ENCODE measurements around the gene EGFLAM. TPM values are rescaled to one million over a fixed set of nuclear protein-coding genes. Genes with fewer than 3 reads are reported as not detected.

The EGFLAM gene
- total RNA-seq, 1 experiment from 2014 or later = 0.33 TPM

- no peak overlapping the region for H3K14ac ChIP-seq (ENCODE audit: insufficient read depth, low read length)
- H3K4me1 Mint-ChIP-seq = no peaks in the 10 kb centered on the region
- peaks cover 0 to 3% of the 10 kb centered on the region in 2 experiments; a peak in 1 of 5 replicates for H3K9me3 Mint-ChIP-seq
- no peaks in the 10 kb centered on the region for H3K79me2 ChIP-seq (ENCODE audit: insufficient read depth, low read length)
- no peak overlapping the region for H3K4ac ChIP-seq (ENCODE audit: low read depth, low read length)
- no peak overlapping the region for H3T11ph ChIP-seq (ENCODE audit: low read length)
- no peaks in the 10 kb centered on the region for H3K4me1 ChIP-seq (ENCODE audit: insufficient read depth, low read length)
- H3K4me2 ChIP-seq (ENCODE audit: insufficient read depth, insufficient read length, low read length) = no peak overlapping the region
- H3K36me3 Mint-ChIP-seq (ENCODE audit: insufficient read depth in 1 of 3, low read depth in 3 of 3) = no peaks in the 10 kb centered on the region
- no peak overlapping the region for H4K8ac ChIP-seq (replicated peaks; ENCODE audit: insufficient read length, low read depth, low read length)
- H3K9me3 ChIP-seq (ENCODE audit: control insufficient read depth, low read depth, low read length) = no peaks in the 10 kb centered on the region
- H2BK20ac ChIP-seq (ENCODE audit: low read depth, low read length, poor library complexity, severe bottlenecking) = no peak overlapping the region
- H4K91ac ChIP-seq (ENCODE audit: insufficient read length, low read depth, low read length) = no peak overlapping the region
- H2BK120ac ChIP-seq (ENCODE audit: low read depth, low read length, poor library complexity, severe bottlenecking) = no peak overlapping the region
- H3K4me3 Mint-ChIP-seq = no peak overlapping the region
- no peak overlapping the region for H2AK5ac ChIP-seq (ENCODE audit: insufficient read length, low read length)
- H4K5ac ChIP-seq (ENCODE audit: insufficient read length, low read depth, low read length) = no peak overlapping the region
- H3K27ac ChIP-seq (ENCODE audit: insufficient read length, low read depth, low read length) = no peak overlapping the region
- no peak overlapping the region for H2AFZ ChIP-seq (ENCODE audit: low read length)
- no peak for TF ChIP-seq CTCF (conservative IDR thresholded peaks at IDR 0.05)
- no peak overlapping the region for H3K23ac ChIP-seq (ENCODE audit: insufficient read length, low read depth, low read length)
- H2BK5ac ChIP-seq (ENCODE audit: insufficient read length, low read length) = no peak overlapping the region
- no peak overlapping the region for H2BK12ac ChIP-seq (ENCODE audit: insufficient read length, low read depth, low read length)
- H2BK15ac ChIP-seq (ENCODE audit: low read depth, low read length) = no peak overlapping the region
- no peaks in the 10 kb centered on the region for H3K27me3 Mint-ChIP-seq (ENCODE audit: low read depth)
- no peak overlapping the region for H3K56ac ChIP-seq (ENCODE audit: insufficient read length, low read depth, low read length)
- WGBS (ENCODE audit: extremely low coverage, insufficient read length, low lambda C conversion rate) = no CpG with 5 or more reads among the region's 6 CpGs
- no peak overlapping the region for H3K9ac ChIP-seq (ENCODE audit: extremely low read depth, insufficient read length, low read length)
- no peaks in the 10 kb centered on the region for H3K27me3 ChIP-seq (ENCODE audit: insufficient read depth, low read length)
- H3K23me2 ChIP-seq (ENCODE audit: insufficient read length, low read depth, low read length, poor library complexity, severe bottlenecking) = no peaks in the 10 kb centered on the region
- no peaks in the 10 kb centered on the region for H3K79me1 ChIP-seq (ENCODE audit: insufficient read depth, low read depth, low read length, poor library complexity, severe bottlenecking)
- H4K20me1 ChIP-seq (ENCODE audit: control insufficient read depth, insufficient read depth, insufficient read length) = no peaks in the 10 kb centered on the region
- no peak for DNase-seq
- no peak overlapping the region for H3K18ac ChIP-seq (ENCODE audit: insufficient read length, low read depth, low read length)
- H3K27ac Mint-ChIP-seq = no peak overlapping the region
Measured at GRCh38 chr5:38211354-38211710, 47.0 kb upstream of the EGFLAM start.
